GM18505 (cell line): Measurements from ENCODE around the gene GPR39.

ENCODE experiments used
- ATAC-seq: cut with Tn5 transposase; IDR thresholded peaks from one replicate; pipeline ENCODE4 v1.9.1; 2021; ENCODE audit not compliant: unreplicated experiment
- POLR2A ChIP-seq: IDR thresholded peaks from 4 replicates; pipeline ENCODE4 v1.6.1; 2011; ENCODE audit warnings: borderline replicate concordance; ENCODE audit not compliant: insufficient read depth, insufficient read length; ENCODE audit errors: extremely low read depth

GPR39 gene

DNA sequence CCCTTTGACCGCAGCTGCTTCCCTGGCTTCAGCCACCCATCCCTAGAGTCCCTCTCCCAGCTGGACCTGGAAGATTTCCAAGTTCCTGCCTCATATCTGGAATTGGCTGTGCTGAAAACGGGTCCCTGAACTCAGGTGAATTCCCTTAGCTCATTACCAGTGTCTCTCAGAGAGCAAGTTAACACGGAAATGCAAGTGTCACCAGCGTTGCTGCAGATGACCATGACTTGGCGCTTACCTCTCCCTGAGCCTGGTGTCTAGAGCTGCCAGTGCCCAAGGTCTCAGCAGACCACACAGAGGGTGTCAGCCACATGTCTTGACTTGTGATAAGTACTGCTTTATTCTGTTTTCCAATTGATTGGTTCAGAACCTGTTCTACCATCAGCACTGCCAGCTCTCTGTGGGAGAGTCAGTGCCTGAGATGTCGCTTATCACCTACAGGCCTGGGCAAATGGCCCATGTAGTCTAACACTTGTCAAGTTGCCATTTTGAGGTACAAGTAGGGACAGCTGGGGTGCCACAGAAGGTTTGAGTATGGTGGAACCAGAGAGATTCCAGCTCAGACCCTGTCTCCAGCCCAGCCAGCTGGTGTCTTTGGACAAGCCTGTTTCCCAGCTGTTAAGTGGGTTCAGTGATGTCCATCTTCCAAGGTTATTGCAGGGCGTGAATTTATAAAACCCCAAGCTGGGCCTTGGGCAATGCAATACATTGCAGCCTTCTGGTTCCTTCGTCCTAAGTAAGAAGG is 204.7 kb downstream of the GPR39 start:
- ATAC-seq = no peak
- TF ChIP-seq POLR2A = no peak

DNA sequence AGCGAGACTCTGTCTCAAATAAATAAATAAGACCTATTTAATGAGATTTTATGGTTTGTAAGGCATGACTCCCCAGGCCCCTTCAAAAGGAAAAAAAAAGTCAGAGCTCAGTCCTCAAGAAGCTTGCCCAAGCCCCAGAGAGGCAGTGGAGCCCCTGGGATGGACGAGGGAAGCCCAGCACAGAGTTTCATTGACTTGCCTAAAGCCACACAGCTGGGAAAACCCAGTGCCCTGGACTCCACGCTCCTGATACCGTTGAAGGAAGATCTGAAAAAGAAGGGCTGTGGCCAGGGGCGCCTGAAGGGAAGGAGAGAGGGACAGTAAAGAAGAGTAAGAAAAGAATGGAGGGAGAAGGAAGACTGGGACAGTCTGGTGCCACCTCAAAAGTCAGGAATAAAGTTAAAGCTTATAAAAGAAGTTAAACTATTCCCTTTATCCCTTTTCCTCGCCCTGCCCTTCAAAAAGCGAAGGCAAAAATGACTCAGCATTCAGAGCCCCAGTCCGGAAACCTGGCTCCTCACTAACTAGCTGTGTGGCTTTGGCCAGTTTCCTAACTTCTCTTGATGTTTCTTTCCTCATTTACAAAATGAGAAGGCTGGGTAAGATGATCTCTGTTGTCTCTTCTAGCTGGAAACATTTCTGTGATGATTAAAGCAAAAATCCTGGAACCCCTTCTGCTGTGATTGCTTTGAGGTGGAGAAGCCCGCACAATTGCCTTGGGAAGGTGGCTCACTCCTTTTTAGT is 206.7 kb downstream of the GPR39 start:
- no peak for TF ChIP-seq POLR2A
- ATAC-seq = no peak

DNA sequence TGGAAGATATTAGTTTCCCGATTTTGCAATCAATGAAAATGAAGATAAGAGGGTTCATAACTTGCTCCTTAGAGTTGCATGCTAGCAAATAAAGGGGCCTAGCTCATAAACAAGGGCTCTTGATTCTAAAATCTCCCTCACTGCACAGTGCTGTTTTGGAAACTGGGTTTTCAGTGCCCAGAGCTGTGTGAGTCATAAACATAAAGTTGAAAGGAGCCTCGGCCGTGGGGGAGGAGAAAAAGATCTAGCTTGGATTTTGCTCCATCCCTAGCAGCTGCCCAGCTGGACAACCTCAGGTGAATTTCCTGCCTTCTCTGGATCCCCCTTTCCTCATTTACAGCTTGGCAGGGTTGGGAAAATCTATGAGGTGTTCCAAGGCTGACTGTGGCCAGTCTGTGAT is 210.9 kb downstream of the GPR39 start:
- ATAC-seq = no peak
- no peak for TF ChIP-seq POLR2A

DNA sequence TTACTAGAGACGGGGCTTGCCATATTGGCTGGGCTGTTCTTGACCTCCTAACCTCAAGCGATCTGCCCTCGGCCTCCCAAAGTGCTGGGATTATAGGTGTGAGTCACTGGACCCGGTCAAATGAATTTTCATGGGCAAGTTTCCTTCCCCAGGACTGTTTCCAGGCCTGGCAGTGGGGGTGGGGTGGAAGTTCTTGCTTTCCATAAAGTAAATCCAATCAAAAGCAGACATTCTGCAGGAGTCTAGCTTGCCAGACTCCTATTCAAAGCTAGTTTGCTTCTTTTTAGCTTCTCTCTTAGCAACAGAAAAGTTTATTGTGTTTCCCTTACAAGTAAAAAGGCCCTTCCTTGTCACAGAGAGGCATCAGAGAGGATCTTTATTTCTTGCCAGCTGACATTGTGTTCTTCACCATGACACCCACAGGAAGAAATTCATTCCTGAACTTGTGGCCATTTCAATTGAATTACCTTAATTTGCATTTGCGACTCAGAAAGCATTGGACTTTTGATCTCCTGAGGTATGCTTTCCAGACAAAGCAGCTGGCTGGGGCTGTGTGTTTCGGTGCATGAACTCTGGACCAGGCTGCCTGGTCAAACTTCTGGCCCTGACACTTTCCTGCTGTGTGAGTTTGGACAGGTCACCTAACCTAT is 215.5 kb downstream of the GPR39 start:
- TF ChIP-seq POLR2A = no peak
- ATAC-seq = no peak

DNA sequence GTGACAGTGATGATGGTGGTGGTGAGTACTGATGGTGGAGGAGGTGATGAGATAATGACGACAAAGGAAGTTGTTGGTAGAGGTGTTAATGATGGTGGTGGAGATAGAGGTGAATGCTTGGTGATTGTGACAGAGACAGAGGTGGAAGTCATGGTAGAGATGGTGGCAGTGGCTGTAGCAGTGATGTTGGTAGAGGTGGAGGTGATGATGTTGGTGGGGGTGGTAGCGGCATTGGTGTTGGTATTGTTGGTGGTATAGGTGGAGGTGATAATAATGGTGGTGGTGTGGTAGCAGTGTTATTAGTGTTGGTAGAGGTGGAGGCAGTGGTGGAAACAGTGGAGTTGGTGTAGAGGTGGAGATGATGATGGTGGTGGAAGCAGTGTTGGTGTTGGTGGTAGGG is 217.0 kb downstream of the GPR39 start:
- no peak for ATAC-seq
- TF ChIP-seq POLR2A = no peak

DNA sequence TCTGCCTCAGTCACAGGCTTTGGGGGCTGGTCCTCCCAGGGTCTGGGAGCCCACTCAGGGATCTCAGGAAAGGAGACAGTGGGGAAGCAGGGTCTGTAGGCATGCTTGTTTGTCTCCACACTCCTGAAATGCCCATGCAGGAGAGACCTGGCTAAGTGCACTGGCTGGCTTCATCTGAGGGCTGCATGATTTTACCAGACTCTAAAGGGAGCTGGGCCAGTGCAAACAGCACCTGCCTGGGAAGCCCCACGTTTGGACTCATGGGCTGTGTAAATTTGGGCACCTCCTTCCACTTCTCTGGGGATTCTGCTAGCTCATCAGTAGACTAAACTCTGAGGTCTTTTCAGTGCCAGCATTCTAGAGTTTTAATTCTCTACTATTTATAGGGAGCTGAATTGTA is 219.7 kb downstream of the GPR39 start:
- ATAC-seq = no peak
- TF ChIP-seq POLR2A = no peak

DNA sequence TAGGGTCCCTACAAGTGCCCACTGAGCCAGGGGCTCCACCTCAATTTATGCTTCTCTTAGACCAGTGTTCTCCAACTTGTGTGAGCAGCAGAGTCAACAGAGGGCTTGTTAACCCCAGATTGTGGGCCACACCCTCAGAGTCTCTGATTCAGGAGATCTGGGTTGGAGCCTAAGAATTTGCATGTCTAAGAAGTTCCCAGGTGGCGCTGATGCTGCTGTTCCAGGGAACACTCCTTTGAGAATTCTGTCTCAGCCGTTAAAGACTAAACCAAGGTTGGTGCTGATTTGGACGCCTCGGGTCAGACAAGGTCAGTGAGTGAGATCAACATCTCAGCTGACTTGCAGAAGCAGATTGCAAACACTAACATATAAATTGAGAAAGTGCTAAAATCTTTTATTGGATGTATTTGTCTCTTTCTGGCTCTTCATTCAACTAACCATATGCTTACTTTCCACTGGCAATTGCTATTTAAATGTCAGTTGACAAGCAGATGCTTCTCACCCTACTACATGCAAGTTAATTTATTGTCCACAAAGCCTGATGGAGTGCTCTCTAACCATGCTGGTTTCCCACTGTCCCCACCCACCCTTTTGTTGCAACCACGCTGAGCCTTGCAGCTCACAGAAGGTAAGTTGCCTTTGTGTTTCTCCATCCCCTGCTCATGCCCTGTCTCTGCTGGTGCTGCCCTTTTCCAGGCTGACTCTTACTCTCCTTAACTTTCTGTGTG is 221.9 kb downstream of the GPR39 start:
- ATAC-seq = no peak
- no peak for TF ChIP-seq POLR2A

DNA sequence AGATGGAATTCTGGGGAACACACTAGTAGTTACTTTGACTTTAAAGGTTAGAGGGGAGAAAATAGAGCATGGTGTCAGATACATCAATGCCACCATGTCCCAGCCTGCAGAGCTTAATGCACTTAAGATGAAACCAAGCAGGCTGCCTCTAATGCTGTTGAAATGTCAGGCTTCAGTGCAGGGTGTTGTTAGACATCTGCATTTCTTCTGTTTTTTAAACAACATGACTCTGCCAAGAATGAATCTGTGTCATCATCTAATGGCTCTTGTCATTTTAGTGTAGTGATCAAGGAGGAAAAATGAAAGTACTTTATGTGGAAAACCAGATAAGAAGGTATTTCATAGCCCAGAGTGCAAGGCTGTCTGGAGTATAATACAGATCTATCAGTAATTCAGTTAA is 223.5 kb downstream of the GPR39 start:
- no peak for ATAC-seq
- TF ChIP-seq POLR2A = no peak

DNA sequence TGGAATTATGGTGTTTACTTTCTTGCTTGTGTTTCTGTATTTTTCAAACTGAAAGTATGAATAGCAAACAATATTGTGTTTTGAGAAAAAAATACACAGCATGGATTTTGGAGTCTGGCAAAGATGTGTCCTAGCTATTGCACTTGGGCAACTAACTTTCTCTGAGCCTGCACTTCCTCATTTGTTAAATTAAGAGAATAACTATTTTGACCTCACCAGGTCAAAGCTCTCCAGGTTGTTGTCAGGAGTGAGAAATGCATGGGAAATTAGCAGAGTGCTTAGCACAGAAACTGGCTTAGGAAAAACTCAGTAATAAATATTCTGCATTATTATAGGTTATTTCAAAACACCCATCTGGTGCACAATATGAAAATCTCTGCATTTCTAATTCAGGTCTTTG is 225.2 kb downstream of the GPR39 start:
- no peak for ATAC-seq
- TF ChIP-seq POLR2A = no peak

DNA sequence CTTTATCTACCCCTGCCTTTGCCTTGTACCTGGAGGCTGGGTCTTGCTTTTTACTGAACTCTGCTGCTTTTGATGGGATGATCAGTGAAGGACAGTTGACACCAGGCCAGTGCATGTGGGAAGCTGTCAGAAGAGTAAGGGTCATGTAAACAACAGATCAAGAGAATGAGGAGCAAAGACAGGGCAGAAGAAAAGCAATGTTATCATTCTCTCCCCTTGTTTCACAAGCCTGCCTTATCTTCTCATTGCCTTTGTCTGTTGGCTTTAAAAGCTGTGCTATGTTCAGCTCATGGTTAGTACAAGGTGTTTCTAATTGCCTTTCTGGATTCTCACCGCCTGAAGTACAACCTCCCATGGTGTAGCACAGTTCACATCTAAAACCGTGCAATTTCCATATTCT is 225.8 kb downstream of the GPR39 start:
- no peak for TF ChIP-seq POLR2A
- ATAC-seq = no peak

DNA sequence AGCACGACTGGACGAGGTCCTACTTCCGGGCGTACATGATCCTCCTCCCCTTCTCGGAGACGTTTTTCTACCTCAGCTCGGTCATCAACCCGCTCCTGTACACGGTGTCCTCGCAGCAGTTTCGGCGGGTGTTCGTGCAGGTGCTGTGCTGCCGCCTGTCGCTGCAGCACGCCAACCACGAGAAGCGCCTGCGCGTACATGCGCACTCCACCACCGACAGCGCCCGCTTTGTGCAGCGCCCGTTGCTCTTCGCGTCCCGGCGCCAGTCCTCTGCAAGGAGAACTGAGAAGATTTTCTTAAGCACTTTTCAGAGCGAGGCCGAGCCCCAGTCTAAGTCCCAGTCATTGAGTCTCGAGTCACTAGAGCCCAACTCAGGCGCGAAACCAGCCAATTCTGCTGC is 228.6 kb downstream of the GPR39 start:
- no peak for ATAC-seq
- TF ChIP-seq POLR2A = no peak

DNA sequence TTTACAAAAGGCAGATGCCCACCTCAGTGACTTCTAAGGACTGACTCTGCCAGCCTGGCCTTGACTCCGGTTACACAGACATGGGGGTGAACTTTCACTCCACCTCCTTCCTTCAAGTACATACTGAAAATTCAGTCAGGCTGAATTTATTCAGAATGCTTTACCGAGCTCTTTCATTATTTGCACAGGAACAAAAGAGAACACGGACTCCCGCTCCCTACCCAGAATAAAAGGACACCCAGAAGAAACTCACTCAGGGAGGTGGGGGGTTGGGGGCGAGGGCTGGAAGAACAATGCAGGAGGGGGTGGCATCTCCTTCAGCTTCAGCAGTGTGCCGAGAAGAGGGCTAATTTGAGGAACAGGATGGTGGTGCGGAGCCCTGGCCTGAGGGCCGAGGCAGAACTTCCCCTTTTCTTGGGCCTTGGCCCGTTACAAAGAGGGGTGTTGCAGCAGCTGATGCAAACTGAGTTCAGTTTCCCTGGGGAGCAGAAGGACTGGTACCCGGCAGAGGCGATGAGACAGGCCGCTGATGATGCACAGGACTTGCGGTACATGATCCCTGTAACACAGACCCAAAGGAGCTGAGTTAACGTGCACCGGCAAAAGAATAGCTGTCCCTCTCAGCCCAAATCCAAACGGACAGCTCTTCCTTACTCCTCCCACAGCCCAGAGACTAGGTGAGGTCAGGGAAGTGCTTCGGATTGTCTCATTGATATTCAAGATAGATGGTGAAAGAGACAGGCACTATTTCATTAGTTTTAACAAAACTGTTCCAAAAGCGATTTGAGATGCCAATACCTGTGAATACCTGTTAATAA is 229.3 kb downstream of the GPR39 start:
- ATAC-seq = no peak
- TF ChIP-seq POLR2A = no peak
